Transverse colon (tissue), 4 donors: ENCODE results near the gene AFAP1L1.

Source experiments
- EP300 ChIP-seq: sonication (generic); formaldehyde crosslinking; IDR thresholded peaks from one replicate; pipeline ENCODE4 v1.6.1; 2017; ENCODE audit warnings: antibody characterized with exemption, low read depth
- POLR2AphosphoS5 ChIP-seq, 3 donors: sonication (generic); formaldehyde crosslinking; IDR thresholded peaks; one replicate each; pipeline ENCODE4 v1.6.1; 2016; ENCODE audit warnings: antibody characterized with exemption in 3 of 3
- TF ChIP-seq, protein P1 (sequence below), 5 experiments: fragments of 200-600 bp in 3 of 5; fragments of 450-650 bp in 2 of 5; sonication (generic) in 3 of 5; IDR thresholded peaks; 1 replicate in 2 of 5; 2 replicates in 3 of 5; pipeline ENCODE4 v1.5.1; 2016 to 2017; ENCODE audit warnings: antibody characterized with exemption in 5 of 5, inconsistent platforms in 3 of 5, mild to moderate bottlenecking in 2 of 5, moderate library complexity in 1 of 5

DNA sequence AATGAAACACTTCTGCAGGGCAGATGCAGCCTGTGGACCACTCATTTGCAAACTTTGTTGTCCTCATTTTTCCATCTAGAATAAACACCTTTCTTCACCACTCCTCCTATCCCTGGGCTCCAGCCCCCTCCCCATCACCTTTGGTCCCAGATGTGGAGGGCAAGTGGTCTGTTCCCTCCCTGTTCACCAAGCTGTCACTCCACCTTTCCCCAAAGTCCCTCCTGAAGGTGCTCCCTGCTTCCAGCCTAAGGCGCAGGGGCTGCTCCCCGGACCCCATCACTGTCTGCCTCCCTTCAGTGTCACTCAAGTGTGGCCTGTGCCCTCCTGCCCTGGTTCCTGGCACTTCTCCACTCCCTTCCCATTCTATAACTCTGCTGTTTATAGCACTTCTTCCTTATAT lies 93.1 kb downstream of the AFAP1L1 start:
- TF ChIP-seq POLR2AphosphoS5 (IDR thresholded peaks at IDR 0.05) (no peak), EP300 (no peak)
- TF ChIP-seq, protein P1, sequence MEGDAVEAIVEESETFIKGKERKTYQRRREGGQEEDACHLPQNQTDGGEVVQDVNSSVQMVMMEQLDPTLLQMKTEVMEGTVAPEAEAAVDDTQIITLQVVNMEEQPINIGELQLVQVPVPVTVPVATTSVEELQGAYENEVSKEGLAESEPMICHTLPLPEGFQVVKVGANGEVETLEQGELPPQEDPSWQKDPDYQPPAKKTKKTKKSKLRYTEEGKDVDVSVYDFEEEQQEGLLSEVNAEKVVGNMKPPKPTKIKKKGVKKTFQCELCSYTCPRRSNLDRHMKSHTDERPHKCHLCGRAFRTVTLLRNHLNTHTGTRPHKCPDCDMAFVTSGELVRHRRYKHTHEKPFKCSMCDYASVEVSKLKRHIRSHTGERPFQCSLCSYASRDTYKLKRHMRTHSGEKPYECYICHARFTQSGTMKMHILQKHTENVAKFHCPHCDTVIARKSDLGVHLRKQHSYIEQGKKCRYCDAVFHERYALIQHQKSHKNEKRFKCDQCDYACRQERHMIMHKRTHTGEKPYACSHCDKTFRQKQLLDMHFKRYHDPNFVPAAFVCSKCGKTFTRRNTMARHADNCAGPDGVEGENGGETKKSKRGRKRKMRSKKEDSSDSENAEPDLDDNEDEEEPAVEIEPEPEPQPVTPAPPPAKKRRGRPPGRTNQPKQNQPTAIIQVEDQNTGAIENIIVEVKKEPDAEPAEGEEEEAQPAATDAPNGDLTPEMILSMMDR (IDR thresholded peaks at IDR 0.05), result no peak
